IMR-90 (cell line): ENCODE measurements around the gene TSPYL4. TPM values are rescaled to one million over a fixed set of nuclear protein-coding genes. Genes with fewer than 3 reads are reported as not detected.

Experiments used
- ATAC-seq: fragments of 200-7000 bp; cut with Tn5 transposase; 2 replicates; pipeline ENCODE4 v1.9.1; 2020; ENCODE audit warnings: low read depth, mild to moderate bottlenecking, moderate library complexity
- BruUV-seq: library from RNA; stranded (reverse); fragments of 400-500 nt; replicated peaks from 2 replicates; lab custom pipeline; 2021; lab: Mats Ljungman, UMichigan
- CTCF ChIA-PET: fragments of 300-600 bp; formaldehyde crosslinking; extraction: SDS; loops from one replicate; lab custom pipeline; 2021; ENCODE audit warnings: antibody characterized with exemption; lab: Yijun Ruan, JAX
- POLR2A ChIA-PET: fragments of 300-600 bp; sonication (Branson Sonifier 250); formaldehyde crosslinking; loops from one replicate; lab custom pipeline; 2022; ENCODE audit warnings: antibody characterized with exemption; ENCODE audit not compliant: unreplicated experiment; lab: Charles Lee
- DNase-seq: peaks from one replicate; pipeline ENCODE4 v3.0.0; 2013
- H2AFZ ChIP-seq: replicated peaks from 2 replicates; pipeline ENCODE3; 2013; ENCODE audit warnings: low read length, mild to moderate bottlenecking; ENCODE audit not compliant: poor library complexity
- H2AK5ac ChIP-seq: 2 replicates; pipeline ENCODE4 v1.6.1; 2013; ENCODE audit warnings: low read depth, low read length, inconsistent platforms
- H2AK9ac ChIP-seq: replicated peaks from 2 replicates; pipeline ENCODE3; 2013; ENCODE audit warnings: mild to moderate bottlenecking, low read depth, low read length, moderate library complexity; ENCODE audit not compliant: poor library complexity
- H2BK120ac ChIP-seq: 2 replicates; pipeline ENCODE4 v1.6.1; 2013; ENCODE audit warnings: low read depth, low read length, inconsistent platforms
- H2BK15ac ChIP-seq: 3 replicates; pipeline ENCODE4 v1.6.1; 2013; ENCODE audit warnings: low read depth, low read length, inconsistent platforms
- H2BK20ac ChIP-seq: 2 replicates; pipeline ENCODE4 v1.6.1; 2013; ENCODE audit warnings: low read depth, mild to moderate bottlenecking, inconsistent platforms, low read length, moderate library complexity
- H2BK5ac ChIP-seq: 2 replicates; pipeline ENCODE4 v1.6.1; 2013; ENCODE audit warnings: mild to moderate bottlenecking, low read depth, low read length, inconsistent platforms; ENCODE audit not compliant: poor library complexity, severe bottlenecking
- H3K14ac ChIP-seq: replicated peaks from 2 replicates; pipeline ENCODE4 v1.6.1; 2013; ENCODE audit warnings: low read depth, low read length, inconsistent platforms
- H3K18ac ChIP-seq: 2 replicates; pipeline ENCODE4 v1.6.1; 2013; ENCODE audit warnings: low read depth, low read length, control low read depth
- H3K23ac ChIP-seq: 2 replicates; pipeline ENCODE4 v1.6.1; 2013; ENCODE audit warnings: low read depth, low read length, inconsistent platforms
- H3K27ac ChIP-seq: 2 replicates; pipeline ENCODE4 v1.5.1; 2013; ENCODE audit warnings: mild to moderate bottlenecking, control low read depth, low read length; ENCODE audit not compliant: insufficient read depth
- H3K27me3 ChIP-seq: 2 replicates; pipeline ENCODE4 v1.6.1; 2013; ENCODE audit warnings: low read length; ENCODE audit not compliant: control insufficient read depth, insufficient read depth
- H3K36me3 ChIP-seq: 2 replicates; pipeline ENCODE4 v1.6.1; 2013; ENCODE audit warnings: low read length, mixed read lengths; ENCODE audit not compliant: control insufficient read depth, insufficient read depth
- H3K4ac ChIP-seq: 2 replicates; pipeline ENCODE4 v1.6.1; 2013; ENCODE audit warnings: low read depth, low read length, inconsistent platforms
- H3K4me1 ChIP-seq: 2 replicates; pipeline ENCODE4 v1.6.1; 2013; ENCODE audit warnings: low read length, mixed read lengths; ENCODE audit not compliant: control insufficient read depth, insufficient read depth
- H3K4me2 ChIP-seq: 2 replicates; pipeline ENCODE4 v1.6.1; 2013; ENCODE audit warnings: low read depth, mild to moderate bottlenecking, control low read depth, low read length, moderate library complexity
- H3K4me3 ChIP-seq: 2 replicates; pipeline ENCODE4 v1.5.1; 2013; ENCODE audit warnings: low read depth, mild to moderate bottlenecking, control low read depth, low read length, moderate library complexity; ENCODE audit not compliant: insufficient read depth
- H3K56ac ChIP-seq: 2 replicates; pipeline ENCODE4 v1.6.1; 2013; ENCODE audit warnings: low read length, inconsistent platforms; ENCODE audit not compliant: insufficient read depth; ENCODE audit errors: extremely low read depth
- H3K79me1 ChIP-seq, 2 experiments: 2 replicates each; pipeline ENCODE4 v1.6.1; 2013; ENCODE audit warnings: low read length in 2 of 2, inconsistent platforms in 1 of 2, low read depth in 1 of 2
- H3K9ac ChIP-seq: 2 replicates; pipeline ENCODE4 v1.6.1; 2013; ENCODE audit warnings: low read depth, low read length, control low read depth
- H3K9me1 ChIP-seq: 2 replicates; pipeline ENCODE4 v1.6.1; 2013; ENCODE audit warnings: low read length, inconsistent platforms; ENCODE audit not compliant: insufficient read depth
- H3K9me3 ChIP-seq: 2 replicates; pipeline ENCODE4 v1.6.1; 2013; ENCODE audit warnings: low read length; ENCODE audit not compliant: control insufficient read depth, insufficient read depth
- H4K20me1 ChIP-seq: 2 replicates; pipeline ENCODE4 v1.6.1; 2013; ENCODE audit warnings: low read length, inconsistent platforms; ENCODE audit not compliant: insufficient read depth
- H4K5ac ChIP-seq: 2 replicates; pipeline ENCODE4 v1.6.1; 2013; ENCODE audit warnings: mild to moderate bottlenecking, low read depth, low read length, control low read depth
- H4K8ac ChIP-seq, 2 experiments: 2 replicates each; pipeline ENCODE4 v1.6.1; 2013; ENCODE audit warnings: low read depth in 2 of 2, low read length in 2 of 2, control low read depth in 1 of 2, inconsistent platforms in 1 of 2
- H4K91ac ChIP-seq: 2 replicates; pipeline ENCODE4 v1.6.1; 2013; ENCODE audit warnings: low read depth, low read length, inconsistent platforms; ENCODE audit not compliant: insufficient read depth
- BHLHE40 ChIP-seq: fragments of 150-350 bp; IDR thresholded peaks from 2 replicates; pipeline ENCODE4 v1.6.1; 2016; ENCODE audit warnings: mild to moderate bottlenecking, low read depth, low read length
- CEBPB ChIP-seq: IDR thresholded peaks from 2 replicates; pipeline ENCODE4 v1.6.1; 2012; ENCODE audit warnings: low read depth, low read length, improper control_type of control experiment
- CHD1 ChIP-seq: IDR thresholded peaks from 2 replicates; pipeline ENCODE4 v1.6.1; 2012; ENCODE audit warnings: low read depth, low read length, improper control_type of control experiment
- CTCF ChIP-seq: conservative IDR thresholded peaks from 2 replicates; pipeline ENCODE4 v1.5.1; 2012; ENCODE audit warnings: mild to moderate bottlenecking, low read depth, low read length, improper control_type of control experiment
- ELK1 ChIP-seq: fragments of 150-350 bp; IDR thresholded peaks from 2 replicates; pipeline ENCODE4 v1.6.1; 2016; ENCODE audit warnings: low read depth, mild to moderate bottlenecking, low read length, moderate library complexity, borderline replicate concordance
- FOS ChIP-seq: fragments of 150-350 bp; IDR thresholded peaks from 2 replicates; pipeline ENCODE4 v1.6.1; 2016; ENCODE audit warnings: low read depth, low read length
- MAFK ChIP-seq: IDR thresholded peaks from 2 replicates; pipeline ENCODE4 v1.6.1; 2012; ENCODE audit warnings: low read depth, low read length, improper control_type of control experiment
- MAZ ChIP-seq: IDR thresholded peaks from 2 replicates; pipeline ENCODE4 v1.6.1; 2012; ENCODE audit warnings: low read depth, mild to moderate bottlenecking, low read length, improper control_type of control experiment, moderate library complexity, borderline replicate concordance
- MXI1 ChIP-seq: IDR thresholded peaks from 2 replicates; pipeline ENCODE4 v1.6.1; 2012; ENCODE audit warnings: low read depth, mild to moderate bottlenecking, low read length, moderate library complexity, borderline replicate concordance
- NFE2L2 ChIP-seq: fragments of 150-350 bp; IDR thresholded peaks from 2 replicates; pipeline ENCODE4 v1.6.1; 2016; ENCODE audit warnings: low read depth, mild to moderate bottlenecking, low read length
- POLR2A ChIP-seq: IDR thresholded peaks from 2 replicates; pipeline ENCODE4 v1.6.1; 2012; ENCODE audit warnings: mild to moderate bottlenecking, low read depth, low read length
- RCOR1 ChIP-seq: IDR thresholded peaks from 2 replicates; pipeline ENCODE4 v1.6.1; 2012; ENCODE audit warnings: mild to moderate bottlenecking, low read length, improper control_type of control experiment; ENCODE audit not compliant: insufficient replicate concordance
- RFX5 ChIP-seq: IDR thresholded peaks from 2 replicates; pipeline ENCODE4 v1.8.0; 2012; ENCODE audit warnings: low read depth, mild to moderate bottlenecking, low read length, moderate library complexity
- SMC3 ChIP-seq: fragments of 150-350 bp; IDR thresholded peaks from 2 replicates; pipeline ENCODE4 v1.6.1; 2016; ENCODE audit warnings: low read depth, mild to moderate bottlenecking, antibody characterized with exemption, low read length, moderate library complexity
- USF2 ChIP-seq: fragments of 150-350 bp; IDR thresholded peaks from 2 replicates; pipeline ENCODE4 v1.6.1; 2017; ENCODE audit warnings: mild to moderate bottlenecking, antibody characterized with exemption, low read length, low read depth
- WGBS, 2 experiments: methylation state at CpG; one replicate each; pipeline versions ENCODE4 v1.1.5 to v1.1.7; 2013; ENCODE audit warnings: missing lambda C conversion rate in 2 of 2; ENCODE audit not compliant: insufficient read length in 1 of 2; ENCODE audit errors: extremely low coverage in 2 of 2; 5-methylcytosine and 5-hydroxymethylcytosine counted together
- dilution Hi-C: fragments of 300-500 bp; cut with HindIII; formaldehyde crosslinking; loops from one replicate; pipeline ENCODE4 v1.14.3; 2018; ENCODE audit warnings: low sequenced_read_pairs; ENCODE audit not compliant: unreplicated experiment
- in situ Hi-C: fragments of 300-500 bp; cut with MboI; formaldehyde crosslinking; loops from 3 replicates; pipeline ENCODE4 v1.14.3; 2019; ENCODE audit warnings: low sequenced_read_pairs, inconsistent platforms, mixed read lengths
- intact Hi-C: fragments of 100-400 bp; cut with micrococcal nuclease; formaldehyde crosslinking; loops from 2 replicates; pipeline ENCODE4 v1.10.0; 2022
- polyA plus RNA-seq, 3 experiments: library from polyadenylated mRNA; depleted of rRNA; stranded (reverse); fragments of >200 nt; gene quantifications; 2 replicates each; pipeline ENCODE4 v1.2.3, GENCODE V29; 2012; ENCODE audit warnings: low replicate concordance in 1 of 3
- total RNA-seq: library from RNA; depleted of rRNA; stranded (reverse); fragments of >200 nt; gene quantifications from 2 replicates; pipeline ENCODE4 v1.2.3, GENCODE V29; 2012

TSPYL4 gene
- total and polyA plus RNA-seq, 2 of the 4 experiments (the other 2 are of a cell fraction) = 22.0 to 29.9 TPM

GRCh38 chr6:116289876-116290275, 36.0 kb upstream of the TSPYL4 start:
- Histone ChIP-seq H2AK5ac (no peak overlapping the region), H3K4me1 (no peaks in the 10 kb centered on the region; the same call in 1 of the 2 replicates)

More at GRCh38 chr6:116289876-116290275, 36.0 kb upstream of the TSPYL4 start:
- Histone ChIP-seq H3K27ac (no peak overlapping the region), H3K4me2 (no peak overlapping the region), H3K36me3 (no peaks in the 10 kb centered on the region), H3K23ac (no peak overlapping the region), H4K91ac (no peak overlapping the region), H2BK5ac (no peak overlapping the region), H3K9me3 (no peaks in the 10 kb centered on the region), H2BK15ac (no peak overlapping the region), H3K14ac (no peak overlapping the region), H3K79me1 (peaks cover 0 to 3% of the 10 kb centered on the region in 2 experiments; a peak in 2 of 4 replicates), H3K4me3 (no peak overlapping the region), H2AFZ (no peak overlapping the region), H4K20me1 (no peaks in the 10 kb centered on the region), H2BK20ac (no peak overlapping the region), H3K18ac (no peak overlapping the region), H3K27me3 (no peaks in the 10 kb centered on the region), H4K5ac (no peak overlapping the region), H3K56ac (no peak overlapping the region), H3K4ac (no peak overlapping the region), H2AK9ac (no peak overlapping the region), H3K9ac (no peak overlapping the region), H4K8ac (no peak overlapping the region), H3K9me1 (no peaks in the 10 kb centered on the region), H2BK120ac (no peak overlapping the region)
- in situ Hi-C loops = loop anchor here (10.0 to 25.0 kb wide), 2 partner anchors 147 to 245 kb away; no protein-coding TSS in a partner anchor
- dilution Hi-C loops = no loop called here
- no TSS peak for BruUV-seq
- ATAC-seq = no peak
- intact Hi-C loops = loop anchor here (2.0 to 5.0 kb wide), 3 partner anchors 82 to 152 kb away; partner anchors contain the start of gene DSE
- DNase-seq = no peak
- no CpG with 5 or more reads among the region's 2 CpGs for WGBS, 2 experiments
- no peak for TF ChIP-seq MXI1
- TF ChIP-seq CTCF = no peak
- TF ChIP-seq ELK1 = no peak
- no peak for TF ChIP-seq SMC3
- no peak for TF ChIP-seq FOS
- TF ChIP-seq CHD1 = no peak
- no peak for TF ChIP-seq POLR2A
- no peak for TF ChIP-seq MAZ
- TF ChIP-seq RFX5 = no peak
- no peak for TF ChIP-seq NFE2L2
- no peak for TF ChIP-seq USF2
- TF ChIP-seq BHLHE40 = no peak
- TF ChIP-seq CEBPB = no peak
- TF ChIP-seq MAFK = no peak
- no peak for TF ChIP-seq RCOR1
- POLR2A ChIA-PET = no interaction called here
- CTCF ChIA-PET = interaction anchor here (0.6 to 1.2 kb wide), 2 partner anchors 157 to 241 kb away, joined by 3 read pairs; no protein-coding TSS in a partner anchor
